Endodermal cell (in vitro differentiated cells): ENCODE measurements around the gene TM7SF3. TPM values are rescaled to one million over a fixed set of nuclear protein-coding genes. Genes with fewer than 3 reads are reported as not detected.
"Not testable (repeated sequence)": the region's sequence is repeated elsewhere in the genome, so short reads cannot be mapped to it uniquely, and the experiment has no call there.

ENCODE experiments used
- DNase-seq: peaks from one replicate; pipeline ENCODE4 v3.0.0-alpha.2; 2017
- H3K27ac ChIP-seq: 2 replicates; pipeline ENCODE4 v1.5.1; 2013; ENCODE audit warnings: mild to moderate bottlenecking, low read depth, low read length, moderate library complexity
- H3K27me3 ChIP-seq: 2 replicates; pipeline ENCODE4 v1.6.1; 2013; ENCODE audit warnings: mild to moderate bottlenecking, low read length, moderate library complexity; ENCODE audit not compliant: insufficient read depth, control insufficient read depth, poor library complexity, severe bottlenecking
- H3K36me3 ChIP-seq: 2 replicates; pipeline ENCODE4 v1.7.0; 2013; ENCODE audit warnings: mild to moderate bottlenecking, low read length, moderate library complexity; ENCODE audit not compliant: control insufficient read depth, insufficient read depth
- H3K4me1 ChIP-seq: one replicate; pipeline ENCODE4 v1.7.0; 2013; ENCODE audit warnings: low read length; ENCODE audit not compliant: control insufficient read depth, insufficient read depth
- H3K4me3 ChIP-seq: 2 replicates; pipeline ENCODE4 v1.5.1; 2013; ENCODE audit warnings: mild to moderate bottlenecking, low read length, moderate library complexity
- H3K9ac ChIP-seq: 2 replicates; pipeline ENCODE4 v1.6.1; 2013; ENCODE audit warnings: mild to moderate bottlenecking, low read length, moderate library complexity; ENCODE audit not compliant: poor library complexity, severe bottlenecking; ENCODE audit errors: extremely low read depth
- H3K9me3 ChIP-seq: 2 replicates; pipeline ENCODE4 v1.6.1; 2013; ENCODE audit warnings: mild to moderate bottlenecking, low read length, moderate library complexity; ENCODE audit not compliant: control insufficient read depth
- H3K27ac Mint-ChIP-seq: 2 replicates; pipeline ENCODE4 v1.8.0; 2020; ENCODE audit warnings: mixed read lengths
- H3K27me3 Mint-ChIP-seq: 2 replicates; pipeline ENCODE4 v1.8.0; 2021; ENCODE audit warnings: mild to moderate bottlenecking, mixed read lengths; ENCODE audit not compliant: insufficient read depth
- H3K36me3 Mint-ChIP-seq: 2 replicates; pipeline ENCODE4 v1.8.0; 2020; ENCODE audit warnings: low read depth, mixed read lengths
- H3K4me1 Mint-ChIP-seq: 2 replicates; pipeline ENCODE4 v1.8.0; 2020; ENCODE audit warnings: mixed read lengths
- H3K4me3 Mint-ChIP-seq: 2 replicates; pipeline ENCODE4 v1.8.0; 2020; ENCODE audit warnings: mild to moderate bottlenecking, moderate library complexity, mixed read lengths
- H3K9me3 Mint-ChIP-seq: 2 replicates; pipeline ENCODE4 v1.8.0; 2020; ENCODE audit warnings: mild to moderate bottlenecking, mixed read lengths
- WGBS, 2 experiments: methylation state at CpG; one replicate each; pipeline versions ENCODE4 v1.1.5 to v1.1.7; 2013; ENCODE audit warnings: missing lambda C conversion rate in 2 of 2, mixed read lengths in 1 of 2; ENCODE audit not compliant: insufficient coverage in 1 of 2, insufficient read length in 1 of 2; 5-methylcytosine and 5-hydroxymethylcytosine counted together
- total RNA-seq, 2 donors: library from RNA; stranded (reverse); fragmentation: NEBNext Ultra II Directional in 1 of 2; extraction: Animal tissue kit (Norgen Biotek cat#: 25700) in 1 of 2; gene quantifications; 2 replicates in 1 of 2; 3 replicates in 1 of 2; pipeline ENCODE4 v1.2.1, GENCODE V29; 2021
- TF ChIP-seq, protein P1 (sequence below): fragments of 200-600 bp; sonication (generic); conservative IDR thresholded peaks from 2 replicates; pipeline ENCODE4 v1.5.0; 2021; ENCODE audit warnings: antibody characterized with exemption, mild to moderate bottlenecking

Gene TM7SF3
- total RNA-seq, 2 donors from 2014 or later: 55.7 to 86.8 TPM

GRCh38 chr12:27018037-27018436, 3.9 kb upstream of the TM7SF3 start:
- Histone ChIP-seq H3K36me3 (no peaks in the 10 kb centered on the region), H3K27me3 (no peaks in the 10 kb centered on the region), H3K9ac (no peak overlapping the region), H3K4me1 (peaks cover 3% of the 10 kb centered on the region), H3K9me3 (no peaks in the 10 kb centered on the region), H3K4me3 (no peak overlapping the region), H3K27ac (no peak overlapping the region)
- Mint-ChIP-seq H3K4me3 (no peak overlapping the region), H3K36me3 (no peaks in the 10 kb centered on the region), H3K4me1 (peaks cover 37% of the 10 kb centered on the region), H3K27ac (no peak overlapping the region), H3K27me3 (no peaks in the 10 kb centered on the region), H3K9me3 (no peaks in the 10 kb centered on the region)
- TF ChIP-seq, protein P1, sequence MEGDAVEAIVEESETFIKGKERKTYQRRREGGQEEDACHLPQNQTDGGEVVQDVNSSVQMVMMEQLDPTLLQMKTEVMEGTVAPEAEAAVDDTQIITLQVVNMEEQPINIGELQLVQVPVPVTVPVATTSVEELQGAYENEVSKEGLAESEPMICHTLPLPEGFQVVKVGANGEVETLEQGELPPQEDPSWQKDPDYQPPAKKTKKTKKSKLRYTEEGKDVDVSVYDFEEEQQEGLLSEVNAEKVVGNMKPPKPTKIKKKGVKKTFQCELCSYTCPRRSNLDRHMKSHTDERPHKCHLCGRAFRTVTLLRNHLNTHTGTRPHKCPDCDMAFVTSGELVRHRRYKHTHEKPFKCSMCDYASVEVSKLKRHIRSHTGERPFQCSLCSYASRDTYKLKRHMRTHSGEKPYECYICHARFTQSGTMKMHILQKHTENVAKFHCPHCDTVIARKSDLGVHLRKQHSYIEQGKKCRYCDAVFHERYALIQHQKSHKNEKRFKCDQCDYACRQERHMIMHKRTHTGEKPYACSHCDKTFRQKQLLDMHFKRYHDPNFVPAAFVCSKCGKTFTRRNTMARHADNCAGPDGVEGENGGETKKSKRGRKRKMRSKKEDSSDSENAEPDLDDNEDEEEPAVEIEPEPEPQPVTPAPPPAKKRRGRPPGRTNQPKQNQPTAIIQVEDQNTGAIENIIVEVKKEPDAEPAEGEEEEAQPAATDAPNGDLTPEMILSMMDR: no peak
- no peak for DNase-seq
- 85% methylated on average over 1 of the region's 1 CpG; no CpG with 5 or more reads in 1 of the 2 experiments for WGBS, 2 experiments

DNA sequence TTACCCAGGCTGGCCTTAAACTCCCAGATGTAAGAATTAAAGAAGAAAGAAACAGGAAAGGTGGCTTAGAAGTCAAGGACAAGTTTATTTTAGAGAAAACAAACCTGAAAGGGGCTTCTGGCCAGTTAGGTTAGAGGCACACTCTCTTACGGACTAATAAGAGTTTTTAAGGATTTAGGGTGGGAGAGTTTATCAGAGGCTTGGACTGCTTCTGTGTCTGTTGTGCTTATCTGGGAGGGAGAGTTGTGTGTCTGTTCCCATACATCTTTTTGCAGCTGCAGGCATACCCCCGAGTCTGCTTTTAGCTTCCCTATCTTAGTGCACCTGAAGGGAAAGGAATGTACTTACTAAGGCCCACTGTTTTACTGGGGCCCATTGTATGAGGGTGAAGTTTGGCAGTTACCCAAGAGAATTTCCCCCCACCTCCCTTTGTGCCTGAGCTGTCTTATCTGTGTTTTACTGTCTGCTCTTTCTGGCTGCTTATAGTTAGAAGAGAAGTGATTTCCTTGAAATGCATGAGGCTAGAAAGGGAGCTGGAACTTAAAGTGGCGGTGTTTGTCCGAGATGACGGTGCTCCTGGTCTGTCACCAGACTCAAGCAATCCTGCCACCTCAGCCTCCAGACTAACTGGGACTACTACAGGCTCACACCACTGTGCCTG, 3.1 kb upstream of the TM7SF3 start:
- not testable (repeated sequence) for H3K4me1 ChIP-seq, H3K27me3 Mint-ChIP-seq, H3K9ac ChIP-seq, H3K36me3 ChIP-seq, H3K9me3 Mint-ChIP-seq, H3K4me3 Mint-ChIP-seq, H3K36me3 Mint-ChIP-seq, H3K9me3 ChIP-seq, H3K27ac ChIP-seq, H3K27me3 ChIP-seq, H3K4me3 ChIP-seq, DNase-seq
- peaks cover 40% of the 10 kb centered on the region for H3K4me1 Mint-ChIP-seq
- WGBS, 2 experiments: 81 to 100% methylated on average over 2 to 5 of the region's 5 CpGs
- peak overlapping the region; percentile 61 for H3K27ac Mint-ChIP-seq

DNA sequence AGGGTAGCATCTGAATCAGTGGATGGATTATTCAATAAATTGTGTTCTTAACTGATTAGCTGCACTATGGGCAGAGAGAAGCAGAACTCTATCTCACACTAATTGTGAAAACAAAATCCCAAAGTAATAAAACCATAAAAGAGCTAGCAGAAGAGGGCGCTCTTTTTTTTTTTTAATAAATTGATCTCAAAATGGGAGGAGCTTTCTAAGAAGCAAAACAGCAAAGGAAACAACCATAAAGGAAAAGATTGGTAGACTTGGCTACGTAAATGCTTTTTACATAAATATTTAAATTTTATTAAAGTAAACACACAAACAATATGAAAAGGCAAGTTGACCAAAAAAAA, 1.5 kb upstream of the TM7SF3 start:
- no peak overlapping the region for H3K9ac ChIP-seq
- DNase-seq: no peak
- no peaks in the 10 kb centered on the region for H3K9me3 ChIP-seq
- TF ChIP-seq, protein P1: peak; percentile 80
- H3K27me3 ChIP-seq: no peaks in the 10 kb centered on the region
- no peak overlapping the region for H3K4me3 ChIP-seq
- no peak overlapping the region for H3K4me3 Mint-ChIP-seq
- H3K4me1 Mint-ChIP-seq: peaks cover 36% of the 10 kb centered on the region
- H3K4me1 ChIP-seq: peaks cover 3% of the 10 kb centered on the region
- H3K27ac Mint-ChIP-seq: no peak overlapping the region
- H3K27ac ChIP-seq: no peak overlapping the region
- H3K36me3 ChIP-seq: no peaks in the 10 kb centered on the region
- no peaks in the 10 kb centered on the region for H3K9me3 Mint-ChIP-seq
- no peaks in the 10 kb centered on the region for H3K36me3 Mint-ChIP-seq
- 18% methylated on average over 1 of the region's 2 CpGs; no CpG with 5 or more reads in 1 of the 2 experiments for WGBS, 2 experiments
- no peaks in the 10 kb centered on the region for H3K27me3 Mint-ChIP-seq
